ENCODE results near the gene CACNA1C. TPM values are rescaled to one million over a fixed set of nuclear protein-coding genes. Genes with fewer than 3 reads are reported as not detected.

The CACNA1C gene
- total RNA-seq, 1 donor from 2014 or later = 1.3 TPM

GRCh38 chr12:2265461-2266167 lies 212.8 kb downstream of the CACNA1C start:
- no peaks in the 10 kb centered on the region for H3K27me3 ChIP-seq (ENCODE audit: control insufficient read depth, insufficient read depth, low read length)
- DNase-seq (ENCODE audit: low read depth) = no peak
- no peak for TF ChIP-seq CTCF (IDR thresholded peaks at IDR 0.05; ENCODE audit: insufficient read depth, low read length, poor library complexity, severe bottlenecking)
- H3K4me3 ChIP-seq (ENCODE audit: low read depth, low read length) = no peak overlapping the region
- H3K36me3 ChIP-seq (ENCODE audit: control insufficient read depth, insufficient read depth, low read length) = no peaks in the 10 kb centered on the region

DNA sequence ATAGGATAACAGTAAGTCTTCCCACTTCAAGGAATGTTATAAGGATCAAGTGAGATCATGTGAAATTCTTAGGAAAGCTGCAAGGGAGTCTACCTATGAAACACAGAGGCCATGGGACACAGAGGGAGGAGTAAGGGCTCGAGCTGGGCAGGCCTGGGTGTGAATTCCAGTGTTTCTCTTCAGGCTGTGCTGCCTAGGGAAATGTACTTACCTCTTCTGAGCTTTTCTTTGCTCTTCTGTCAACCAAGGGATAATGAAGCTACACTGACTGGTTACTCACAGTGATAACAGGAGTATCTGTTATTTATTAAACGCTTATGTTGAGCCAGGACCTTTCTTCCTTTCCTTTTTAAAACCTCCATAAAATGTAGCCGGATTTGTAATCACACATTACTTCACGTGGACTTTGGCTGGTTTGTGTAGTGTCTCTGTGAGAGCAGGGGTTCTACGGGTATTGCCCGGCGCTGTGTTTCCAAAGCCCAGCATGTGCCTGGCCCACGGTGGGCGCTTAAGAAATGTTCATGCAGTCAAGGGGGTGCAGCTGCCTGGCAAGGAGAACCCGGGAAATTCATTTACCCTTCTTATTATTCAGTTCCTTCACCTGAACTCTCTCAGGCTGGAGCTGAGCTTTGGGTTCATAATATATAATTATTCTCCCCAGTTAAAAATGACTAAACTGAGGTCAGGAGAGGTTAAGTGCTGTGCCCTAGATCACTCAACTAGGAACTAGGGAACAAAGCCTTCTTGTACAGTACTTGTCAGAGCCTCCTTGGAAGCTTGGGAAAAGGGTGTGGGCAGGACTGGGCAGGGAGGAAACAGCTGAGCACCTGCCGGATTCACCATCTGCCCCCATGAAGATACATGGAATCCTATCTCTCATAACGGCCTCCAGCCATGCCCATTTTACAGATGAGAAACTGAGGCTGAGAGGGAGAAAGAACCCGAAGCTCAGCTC lies 214.2 kb downstream of the CACNA1C start:
- no peak for TF ChIP-seq CTCF (IDR thresholded peaks at IDR 0.05; ENCODE audit: insufficient read depth, low read length, poor library complexity, severe bottlenecking)
- DNase-seq (ENCODE audit: low read depth) = no peak
- H3K27me3 ChIP-seq (ENCODE audit: control insufficient read depth, insufficient read depth, low read length) = peaks cover 2% of the 10 kb centered on the region
- no peak overlapping the region for H3K4me3 ChIP-seq (ENCODE audit: low read depth, low read length)
- no peaks in the 10 kb centered on the region for H3K36me3 ChIP-seq (ENCODE audit: control insufficient read depth, insufficient read depth, low read length)

GRCh38 chr12:2267703-2268470 lies 215.1 kb downstream of the CACNA1C start:
- H3K27me3 ChIP-seq (ENCODE audit: control insufficient read depth, insufficient read depth, low read length) = peaks cover 3% of the 10 kb centered on the region
- no peaks in the 10 kb centered on the region for H3K36me3 ChIP-seq (ENCODE audit: control insufficient read depth, insufficient read depth, low read length)
- H3K4me3 ChIP-seq (ENCODE audit: low read depth, low read length) = no peak overlapping the region
- peak; percentile 48 for DNase-seq (ENCODE audit: low read depth)
- TF ChIP-seq CTCF (IDR thresholded peaks at IDR 0.05; ENCODE audit: insufficient read depth, low read length, poor library complexity, severe bottlenecking) = no peak

GRCh38 chr12:2268471-2269286 lies 215.9 kb downstream of the CACNA1C start:
- TF ChIP-seq CTCF (IDR thresholded peaks at IDR 0.05; ENCODE audit: insufficient read depth, low read length, poor library complexity, severe bottlenecking) = no peak
- H3K4me3 ChIP-seq (ENCODE audit: low read depth, low read length) = no peak overlapping the region
- DNase-seq (ENCODE audit: low read depth) = peak; percentile 85
- no peaks in the 10 kb centered on the region for H3K36me3 ChIP-seq (ENCODE audit: control insufficient read depth, insufficient read depth, low read length)
- H3K27me3 ChIP-seq (ENCODE audit: control insufficient read depth, insufficient read depth, low read length) = peaks cover 3% of the 10 kb centered on the region

DNA sequence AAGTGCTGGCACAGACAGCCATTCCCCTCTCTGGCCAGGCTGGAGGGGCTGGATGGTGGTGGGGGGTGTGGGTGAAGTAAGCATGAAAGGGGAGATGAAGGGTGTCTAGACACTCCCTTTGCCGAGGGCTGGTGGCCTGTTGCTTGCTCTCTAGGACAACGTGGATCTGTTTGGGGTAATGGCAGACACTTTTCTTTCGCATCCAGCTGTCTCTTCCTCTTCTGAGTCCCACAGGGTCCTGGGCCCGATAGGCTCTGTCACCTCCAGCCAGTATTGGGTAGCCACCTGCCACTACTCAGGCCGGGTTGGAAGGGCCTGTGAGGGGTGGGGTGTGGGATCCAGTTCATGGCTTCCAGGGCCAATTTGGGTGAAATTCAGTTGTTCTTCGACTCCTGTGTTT lies 218.1 kb downstream of the CACNA1C start:
- Histone ChIP-seq H3K27me3 (ENCODE audit: control insufficient read depth, insufficient read depth, low read length) (peaks cover 3% of the 10 kb centered on the region), H3K36me3 (ENCODE audit: control insufficient read depth, insufficient read depth, low read length) (no peaks in the 10 kb centered on the region), H3K4me3 (ENCODE audit: low read depth, low read length) (no peak overlapping the region)
- TF ChIP-seq CTCF (IDR thresholded peaks at IDR 0.05; ENCODE audit: insufficient read depth, low read length, poor library complexity, severe bottlenecking) = no peak
- DNase-seq (ENCODE audit: low read depth) = no peak

Data from kidney epithelial cell (primary cell).